ELR (cell line): Measurements from ENCODE around the gene ZBTB45.

Experiments used
- DNase-seq: peaks from one replicate; pipeline ENCODE4 v3.0.0-alpha.2; 2015; ENCODE audit warnings: low read depth

The ZBTB45 gene

DNA sequence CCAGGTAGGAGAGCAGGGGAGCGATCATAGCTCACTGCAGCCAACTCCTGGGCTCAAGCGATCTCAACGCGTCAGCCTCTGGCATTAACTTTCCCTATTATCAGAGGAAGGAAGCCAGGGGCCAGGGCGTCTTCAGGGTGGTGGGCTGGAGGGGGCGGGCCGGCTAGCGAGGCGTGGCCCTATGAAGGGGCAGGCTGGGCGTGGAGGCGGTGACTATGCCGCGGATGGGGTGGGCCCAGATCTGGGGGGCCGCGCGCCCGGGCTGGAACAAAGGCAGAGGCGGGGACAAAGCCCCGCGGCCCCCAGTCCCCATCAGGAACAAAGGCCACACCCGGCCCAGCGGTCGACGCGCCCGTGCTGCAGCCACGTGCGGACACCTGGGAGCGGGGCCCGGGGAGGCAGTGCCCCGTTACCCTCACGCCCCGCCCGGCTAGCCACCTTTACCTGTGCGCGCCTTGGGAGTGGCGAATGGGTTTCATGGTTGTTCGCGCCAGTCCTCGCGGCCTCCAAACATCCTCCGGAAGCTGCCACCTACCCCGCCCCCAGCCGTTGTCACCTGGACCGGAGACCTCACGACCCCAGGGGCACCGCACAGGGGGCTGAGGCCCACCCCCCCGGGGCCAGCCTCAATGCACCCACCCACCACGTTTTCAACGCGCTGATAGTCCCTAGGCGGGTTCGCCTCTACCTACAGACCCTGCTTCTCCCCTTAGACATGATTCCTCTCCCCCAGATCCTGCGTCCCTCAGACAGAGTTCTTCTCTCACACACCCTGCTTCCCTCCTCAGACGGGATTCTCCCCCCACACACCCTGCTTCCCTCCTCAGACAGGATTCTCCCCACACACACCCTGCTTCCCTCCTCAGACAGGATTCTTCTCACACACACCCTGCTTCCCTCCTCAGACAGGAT is 18.9 kb upstream of the ZBTB45 start:
- DNase-seq = no peak

DNA sequence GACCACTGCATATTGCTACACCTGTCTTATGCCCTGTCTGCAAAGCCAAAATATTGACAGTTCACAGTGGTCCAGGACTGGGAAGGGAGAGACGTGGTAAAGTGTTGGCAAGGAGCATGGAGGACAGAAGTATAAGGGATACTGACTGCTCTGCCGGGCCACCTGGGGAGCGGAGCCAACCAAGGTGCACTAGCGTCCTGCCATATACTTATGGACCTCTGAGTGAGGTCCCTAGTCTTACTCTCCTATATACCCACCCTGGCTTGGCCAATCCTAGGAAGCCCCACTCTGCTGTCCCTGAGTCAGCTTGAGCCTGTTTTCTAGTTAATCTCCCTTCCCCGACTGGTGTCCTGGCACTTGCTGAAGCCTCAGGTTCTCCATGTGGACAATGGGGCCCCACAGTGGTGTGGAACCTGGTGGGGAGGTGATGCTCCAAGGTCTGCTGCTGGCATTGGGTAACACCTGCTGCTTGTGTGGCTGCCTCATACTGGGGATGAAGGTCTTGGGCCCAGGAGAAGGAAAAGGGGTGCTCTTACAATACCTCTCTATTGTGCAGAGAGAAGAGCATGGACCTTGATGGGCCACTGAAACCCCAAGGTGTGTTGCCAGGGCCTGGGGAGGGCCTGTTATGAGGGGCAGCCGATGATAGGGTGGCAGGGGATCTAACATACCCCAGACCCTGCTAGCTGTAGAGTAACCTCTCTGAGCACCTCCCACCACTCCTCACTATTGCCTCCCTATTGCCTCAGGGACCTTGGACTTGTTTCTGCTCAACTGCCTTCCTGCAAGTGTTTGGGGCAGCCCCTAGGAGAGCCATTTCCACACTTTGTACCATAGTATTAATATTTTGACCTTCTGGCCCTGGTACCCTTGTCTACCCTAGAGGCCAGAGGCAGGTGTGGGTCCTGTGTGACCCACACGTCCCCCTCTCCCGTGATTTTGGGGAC is 17.5 kb upstream of the ZBTB45 start:
- DNase-seq = no peak

DNA sequence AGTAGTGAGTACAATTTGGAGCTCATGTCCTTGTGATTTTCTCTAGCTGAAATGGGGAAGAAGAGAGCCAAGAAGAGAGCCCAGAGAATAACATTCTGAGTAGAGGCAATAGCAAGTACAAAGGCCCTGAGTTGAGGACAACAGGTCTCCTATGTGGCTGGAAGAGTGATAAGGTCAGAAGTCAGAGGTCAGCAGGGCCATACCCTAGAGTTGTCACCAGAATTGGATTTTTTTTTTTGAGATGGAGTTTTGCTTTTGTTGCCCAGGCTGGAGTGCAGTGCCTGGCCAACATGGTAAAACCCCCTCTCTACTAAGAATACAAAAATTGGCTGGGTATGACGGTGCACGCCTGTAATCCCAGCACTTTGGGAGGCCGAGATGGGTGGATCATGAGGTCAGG is 16.2 kb upstream of the ZBTB45 start:
- DNase-seq = no peak

DNA sequence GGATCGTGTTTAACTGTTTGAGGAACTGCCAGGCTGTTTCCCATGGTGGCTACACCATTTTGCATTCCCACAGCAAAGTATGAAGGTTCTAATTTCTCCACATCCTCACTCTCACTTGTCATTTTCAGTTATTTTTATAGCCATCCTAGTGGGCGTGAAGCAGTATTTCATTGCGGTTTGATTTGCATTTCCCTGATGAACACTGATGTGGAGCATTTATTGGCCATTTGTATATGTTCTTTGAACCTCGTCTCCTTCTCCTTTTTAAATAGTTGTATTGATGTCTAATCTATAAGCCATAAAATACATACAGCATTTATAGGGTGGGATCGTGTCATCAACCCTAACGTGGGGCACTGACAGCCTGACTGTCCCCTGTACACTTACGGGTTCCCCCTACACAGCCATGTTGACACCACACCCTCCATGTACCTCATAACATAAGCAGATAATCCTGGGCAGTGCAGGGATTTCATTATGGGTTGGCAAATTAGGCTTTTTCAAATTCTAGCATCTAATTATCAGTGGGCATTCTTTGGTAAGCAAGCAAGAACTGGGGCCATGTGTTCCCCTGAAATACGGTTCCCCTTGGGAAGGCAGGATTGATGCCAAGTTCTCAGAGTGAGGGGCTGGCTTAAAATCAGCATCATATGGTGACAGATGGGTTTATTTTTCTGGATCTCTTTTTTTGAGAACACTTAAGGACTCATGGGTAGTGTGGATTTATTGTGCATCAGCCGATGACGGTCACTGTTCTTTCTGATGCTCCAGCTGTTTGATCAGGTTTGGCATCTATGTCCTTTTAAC is 11.6 kb upstream of the ZBTB45 start:
- no peak for DNase-seq

DNA sequence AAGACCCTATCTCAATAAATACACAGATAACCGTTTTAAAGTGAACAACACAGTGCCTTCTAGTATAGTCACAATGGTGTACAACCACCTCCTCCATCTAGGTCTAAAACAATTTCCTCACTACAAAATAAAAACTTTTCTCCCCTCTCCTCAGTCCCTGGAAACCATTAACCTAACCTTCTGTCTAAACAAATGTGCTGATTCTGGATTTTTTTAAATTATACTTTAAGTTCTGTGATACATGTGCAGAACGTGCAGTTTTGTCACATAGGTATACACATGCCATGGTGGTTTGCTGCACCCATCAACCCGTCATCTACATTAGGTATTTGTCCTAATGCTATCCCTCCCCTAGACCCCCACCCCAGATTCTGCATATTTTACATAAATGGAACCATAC is 9.8 kb upstream of the ZBTB45 start:
- no peak for DNase-seq

DNA sequence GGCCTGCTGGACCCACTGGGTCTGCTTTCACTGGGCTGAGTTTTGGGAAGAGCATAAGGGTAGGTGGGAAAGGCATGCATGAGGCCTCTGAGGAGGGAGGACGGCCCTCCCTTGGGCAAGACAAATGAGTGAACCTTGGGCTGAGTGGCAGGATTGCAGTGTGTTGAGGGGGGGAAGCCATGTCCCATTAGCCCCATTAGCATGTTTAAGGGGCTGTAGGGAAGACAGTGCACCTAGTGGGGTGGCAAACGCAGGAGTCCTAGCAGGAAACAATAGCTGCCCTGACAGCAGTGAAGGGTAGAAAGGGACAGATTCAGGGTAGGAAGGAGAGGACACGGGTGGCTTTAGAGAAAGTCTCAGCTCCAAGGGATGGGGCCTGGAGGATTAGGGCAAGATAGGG is 3.1 kb upstream of the ZBTB45 start:
- DNase-seq = no peak

DNA sequence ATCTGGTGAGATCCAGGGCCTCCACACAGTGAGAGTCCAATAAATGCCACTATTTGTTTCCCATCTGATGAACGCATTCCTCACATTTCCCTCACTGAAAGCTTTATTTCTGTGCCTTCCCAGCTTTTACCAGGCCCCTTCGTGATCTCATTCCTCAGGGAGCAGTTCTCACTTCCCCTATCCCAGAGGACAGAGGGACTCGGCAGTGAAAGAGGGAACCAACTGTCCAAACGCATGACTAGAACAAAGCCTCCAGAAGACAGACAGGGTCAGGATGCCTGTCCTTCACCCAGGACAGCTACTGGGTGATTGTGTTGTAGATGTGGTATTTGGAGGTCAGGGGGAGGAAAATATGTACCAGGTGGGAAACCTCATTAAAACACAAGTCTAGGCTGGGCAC is 2.0 kb upstream of the ZBTB45 start:
- no peak for DNase-seq

DNA sequence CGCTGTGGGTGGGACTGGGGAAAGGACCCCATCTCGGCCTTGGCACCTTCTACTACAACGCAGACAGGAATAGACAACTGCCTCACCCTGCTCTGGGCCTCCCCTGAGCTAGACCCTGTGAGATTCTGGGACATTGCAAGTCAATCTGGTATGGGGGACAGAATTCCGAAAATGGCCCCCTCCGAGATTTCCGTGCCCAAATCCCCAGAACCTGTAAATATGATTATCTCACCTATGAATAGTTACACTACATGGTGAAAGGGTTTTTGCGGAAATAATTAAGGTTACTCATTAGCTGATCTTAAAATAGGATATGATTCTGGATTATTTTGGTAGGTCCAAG is 618 bp upstream of the ZBTB45 start:
- no peak for DNase-seq

DNA sequence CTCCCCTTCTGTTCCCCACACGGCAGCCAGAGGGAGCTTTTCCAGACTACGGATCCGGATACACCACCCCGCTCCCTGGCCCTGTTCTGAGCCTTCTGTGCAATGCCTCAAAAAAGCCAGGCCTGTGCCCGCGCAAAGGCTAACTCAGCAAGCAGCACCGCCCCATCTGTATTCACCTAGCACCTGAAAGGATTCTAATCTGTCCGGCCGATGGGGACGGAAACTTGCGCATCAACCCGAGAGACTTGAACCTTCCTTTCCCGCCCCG is 589 bp downstream of the ZBTB45 start:
- peak; percentile 79 for DNase-seq

DNA sequence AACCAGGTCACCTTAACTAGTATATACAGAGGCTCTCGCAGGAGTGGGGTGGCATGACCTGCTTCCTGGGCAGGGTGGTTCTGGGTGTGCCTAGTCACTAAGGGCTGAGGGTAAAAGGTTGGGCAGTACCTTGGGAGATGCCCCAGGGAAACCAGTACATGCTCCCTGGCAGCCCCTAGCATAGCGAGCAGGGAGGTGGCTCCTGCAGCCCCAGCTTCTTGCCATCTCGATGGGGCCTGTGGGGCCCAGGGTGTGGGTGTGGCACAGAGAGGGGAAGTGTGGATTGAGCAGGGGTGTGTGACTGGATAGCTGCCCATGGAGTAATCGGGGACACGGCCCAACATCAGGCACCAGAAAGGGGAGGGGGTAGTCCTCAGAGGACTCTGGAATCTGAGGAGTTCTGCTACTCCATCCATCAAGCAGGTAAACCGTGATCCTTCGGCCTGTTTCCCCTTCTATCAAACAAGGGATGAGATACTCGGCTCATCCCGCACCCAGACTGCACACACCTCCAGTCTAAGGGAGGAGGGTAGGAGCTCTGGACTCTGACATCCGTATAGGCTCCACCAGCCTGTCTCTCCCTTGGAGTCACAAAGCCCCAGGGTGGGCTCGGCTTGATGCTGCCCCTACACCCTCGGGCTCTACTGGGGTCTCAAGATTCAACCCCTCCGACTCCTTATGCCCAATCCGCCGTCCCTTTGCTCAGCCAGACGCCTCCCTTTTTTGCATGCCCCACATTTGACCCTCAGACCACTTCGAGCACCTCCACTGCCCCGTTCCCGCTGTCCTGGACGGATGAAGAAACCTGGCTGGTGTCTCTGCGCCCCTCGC is 1.1 kb downstream of the ZBTB45 start:
- peak; percentile 5 for DNase-seq

DNA sequence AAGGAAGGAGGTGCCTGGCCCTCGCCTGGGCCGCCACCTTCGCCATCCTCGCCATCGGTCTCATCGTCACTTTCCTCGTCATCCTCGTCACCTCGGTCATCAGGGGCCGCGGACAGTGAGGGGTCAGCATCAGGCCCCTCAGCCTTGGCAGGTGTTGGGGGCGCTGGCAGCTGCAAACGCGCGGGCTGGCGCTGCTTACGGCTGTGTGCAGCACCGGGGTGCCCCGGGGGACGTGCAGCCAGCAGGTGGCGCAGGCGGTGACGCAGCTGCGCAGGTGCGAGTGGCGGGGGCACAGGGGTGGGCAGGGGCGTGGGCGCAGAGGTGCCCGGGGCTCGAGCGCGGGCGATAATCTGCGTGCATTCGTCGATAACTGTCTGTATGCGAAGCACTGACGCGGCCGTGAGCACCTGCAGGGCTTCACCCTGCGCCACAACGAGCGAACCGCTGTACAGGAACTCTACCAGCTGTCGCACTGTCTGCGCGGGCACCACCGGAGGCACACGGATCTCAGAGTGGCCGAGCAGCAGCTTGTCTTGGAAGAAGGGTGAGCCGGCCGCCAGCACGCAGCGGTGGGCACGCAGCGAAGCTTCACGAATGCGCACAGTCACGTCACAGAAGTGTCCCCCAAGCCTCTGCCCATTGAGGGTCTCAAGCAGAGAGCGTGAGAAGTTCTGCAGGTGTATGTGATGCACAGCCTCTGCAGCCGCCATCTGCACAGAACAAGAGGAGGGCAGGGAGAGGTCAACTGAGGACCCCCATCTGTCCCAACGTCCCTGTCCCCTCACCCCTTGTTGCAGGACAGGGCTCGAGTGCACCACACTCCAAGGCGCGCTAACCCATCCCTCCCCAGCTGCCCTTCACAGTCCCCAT is 2.4 kb downstream of the ZBTB45 start:
- DNase-seq = no peak

DNA sequence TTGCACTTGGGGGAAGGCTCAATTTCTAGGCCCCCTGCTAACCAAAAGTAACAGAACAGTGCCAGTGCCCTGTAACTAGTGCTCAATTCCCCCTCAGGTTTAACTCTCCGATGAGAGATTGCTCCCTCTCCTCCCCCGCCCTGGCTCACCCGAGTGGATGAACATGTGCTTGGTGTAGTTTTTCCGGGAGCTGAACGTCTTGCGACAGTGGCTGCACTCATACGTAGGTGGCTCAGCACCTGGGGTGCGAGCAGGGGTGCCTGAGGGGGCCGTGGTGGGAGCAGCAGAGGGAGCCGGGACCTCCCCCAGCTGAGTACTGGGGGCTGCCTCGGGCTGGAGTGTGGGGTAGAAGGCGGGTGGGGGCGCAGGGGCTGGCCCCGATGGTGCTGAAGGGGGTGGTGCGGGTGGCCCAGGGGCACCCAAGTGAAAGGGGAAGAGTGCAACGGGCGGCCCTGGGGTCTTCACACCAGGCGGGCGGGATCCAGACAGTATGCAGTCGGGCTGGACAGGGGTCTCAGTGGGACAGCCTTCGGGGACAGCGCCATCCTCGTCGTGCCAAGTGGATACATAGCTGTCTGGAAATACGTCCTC is 3.3 kb downstream of the ZBTB45 start:
- no peak for DNase-seq

DNA sequence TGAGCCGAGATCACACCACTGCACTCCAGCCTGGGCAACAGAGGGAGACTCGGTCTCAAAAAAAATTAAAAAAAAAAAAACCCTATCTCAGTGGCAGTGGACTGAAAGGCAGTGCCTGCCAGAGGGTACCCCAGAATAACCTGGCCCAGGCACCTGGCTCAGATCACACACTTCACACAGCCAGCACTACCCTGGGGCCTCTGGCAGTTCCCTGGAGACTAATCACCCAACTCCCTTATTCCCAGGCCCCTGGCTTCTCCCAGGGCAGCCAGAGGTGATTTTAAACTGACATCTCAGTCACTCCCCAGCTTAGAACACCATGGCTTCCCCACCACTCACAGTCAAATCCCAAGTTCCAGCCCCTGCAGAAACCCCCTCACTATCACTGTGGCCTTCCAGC is 4.4 kb downstream of the ZBTB45 start:
- DNase-seq = no peak

DNA sequence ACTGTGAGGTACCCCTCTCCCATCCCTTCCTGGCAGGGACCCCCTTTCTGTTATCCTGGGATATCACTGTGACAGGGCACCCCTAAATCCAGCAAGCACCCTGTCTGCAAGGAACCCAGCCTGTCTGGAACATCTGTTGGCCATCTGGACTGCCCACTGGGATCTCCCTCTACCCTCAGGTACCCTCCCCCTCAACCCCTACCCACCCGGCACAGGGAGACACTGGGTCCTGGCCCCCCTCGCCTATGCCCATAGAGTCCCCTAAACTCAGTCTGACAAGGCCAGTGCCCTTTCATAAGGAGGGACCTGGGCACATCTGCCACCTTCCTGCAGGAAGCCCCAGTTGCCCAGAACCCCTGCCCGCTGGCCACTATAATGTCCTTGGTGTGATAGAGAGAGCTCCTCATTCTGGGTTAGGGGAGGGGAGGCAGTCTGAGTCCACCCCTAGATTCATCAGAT is 5.0 kb downstream of the ZBTB45 start:
- DNase-seq = no peak

DNA sequence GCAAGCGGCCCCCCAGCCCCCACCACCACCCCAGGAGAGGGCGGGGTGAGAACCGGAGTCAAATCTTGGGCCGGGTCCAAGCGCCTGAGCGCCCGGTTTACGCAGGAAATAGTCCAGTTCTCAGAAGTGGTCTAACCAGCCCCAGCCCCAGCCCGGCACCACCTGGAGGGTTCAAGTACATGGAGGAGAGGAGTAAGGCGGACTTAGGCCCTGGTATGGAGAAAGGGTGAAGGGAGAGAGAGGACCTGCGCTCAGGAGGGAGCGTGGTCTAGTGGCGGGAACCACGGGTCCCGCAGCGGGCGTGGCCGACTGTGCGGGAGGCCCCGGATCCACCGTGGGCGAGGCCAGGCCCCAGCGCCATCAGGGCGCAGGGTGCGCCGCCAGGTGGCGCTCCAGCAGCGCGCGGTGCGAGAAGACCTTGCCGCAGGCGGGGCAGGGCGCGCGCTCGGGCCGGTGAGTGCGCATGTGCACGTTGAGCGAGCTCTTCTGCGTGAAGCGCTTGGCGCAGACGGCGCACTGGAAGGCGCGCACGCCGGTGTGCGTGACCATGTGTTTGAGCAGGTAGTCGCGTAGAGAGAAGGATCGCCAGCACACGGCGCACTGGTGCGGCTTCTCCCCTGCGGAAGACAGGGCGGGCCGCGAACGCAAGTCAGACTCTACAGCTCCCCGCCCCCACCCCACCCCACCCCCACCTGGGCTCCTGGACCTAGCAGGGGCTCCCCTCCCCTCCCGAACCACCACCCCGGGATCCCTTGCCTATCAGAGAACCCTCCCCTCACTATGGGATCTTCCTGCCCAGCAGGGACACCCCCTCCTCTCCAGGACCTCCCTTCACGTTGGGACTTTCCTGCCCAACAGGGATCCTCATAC is 5.7 kb downstream of the ZBTB45 start:
- DNase-seq = peak; percentile 81

DNA sequence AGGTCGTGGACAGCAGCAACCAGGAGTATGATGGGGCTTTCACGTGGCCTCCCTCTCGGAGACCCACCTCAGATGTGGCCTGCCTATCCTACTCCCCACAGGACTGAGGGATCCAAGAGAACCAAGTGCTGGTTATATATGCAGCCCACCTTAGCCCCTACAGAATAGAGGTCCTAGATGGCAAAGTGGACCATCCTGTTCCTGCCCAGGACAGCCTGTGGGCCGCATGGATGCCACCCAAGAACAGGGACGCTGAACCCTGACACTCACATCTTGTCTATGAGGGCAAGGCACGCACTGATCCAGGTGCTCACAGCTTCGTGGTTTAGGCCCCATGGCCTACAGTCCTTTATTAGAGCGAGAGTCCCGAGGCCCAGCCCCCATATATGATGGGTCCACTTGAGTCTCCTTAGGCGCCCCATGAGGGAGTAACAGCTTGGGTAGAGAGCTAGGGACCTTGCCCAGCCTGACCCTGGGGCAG is 6.4 kb downstream of the ZBTB45 start:
- no peak for DNase-seq

DNA sequence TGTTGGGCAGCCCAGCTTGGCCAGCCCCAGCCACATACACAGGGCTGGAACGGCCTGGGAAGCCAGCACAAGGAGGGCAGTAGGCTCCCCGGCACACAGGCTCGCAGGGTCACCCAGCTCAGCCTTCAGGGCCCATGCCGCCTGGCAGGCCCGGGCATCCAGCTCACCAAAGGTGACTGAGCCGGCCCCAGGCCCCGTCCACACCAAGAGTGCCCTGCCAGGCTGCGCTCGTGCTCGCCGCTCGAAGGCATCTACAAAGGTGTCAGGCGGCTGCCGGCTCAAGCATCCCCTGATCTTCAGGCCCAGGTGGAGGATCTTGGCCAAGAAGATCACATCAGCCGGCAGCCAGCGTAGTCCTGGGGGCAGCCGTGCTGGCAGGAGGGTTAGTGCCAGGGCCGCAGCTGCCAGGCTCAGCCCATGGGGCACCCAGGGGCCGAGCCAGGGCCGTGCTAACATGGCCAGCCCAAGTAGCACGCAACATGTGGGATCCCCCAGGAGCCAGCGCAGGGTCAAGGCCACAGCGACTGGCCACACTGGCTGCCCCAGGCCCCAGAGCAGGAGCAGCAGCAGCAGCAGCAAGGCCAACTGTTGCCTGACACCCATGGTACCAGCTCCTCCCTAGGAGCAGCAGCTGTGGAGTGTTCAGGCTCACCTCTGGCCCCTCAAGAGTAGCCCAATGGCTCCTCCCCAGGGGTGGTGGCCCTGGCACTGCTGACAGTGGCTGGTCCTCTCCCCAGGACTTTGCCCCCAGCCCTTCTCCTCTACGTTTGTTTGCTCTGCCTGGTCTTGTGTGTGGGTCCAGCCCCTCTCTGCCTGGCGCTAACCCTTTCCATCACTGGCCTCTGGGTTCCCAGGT is 8.0 kb downstream of the ZBTB45 start, which contains the start of gene SLC27A5:
Gene SLC27A5 (minus strand): TSS at position 640 of the 856 bp plus-strand sequence. CDS start 37 bp downstream, at position 603.
- no peak for DNase-seq
